Heart right ventricle (tissue), 16 donors: ENCODE results near the gene NMT2. TPM values are rescaled to one million over a fixed set of nuclear protein-coding genes. Genes with fewer than 3 reads are reported as not detected.
A peak's percentile ranks its signal among the peaks of the same experiment; 100 is the strongest.

Experiments used
- ATAC-seq, 8 donors: fragments of 200-7000 bp; cut with Tn5 transposase; one replicate each; pipeline ENCODE4 v1.9.1; 2020; ENCODE audit warnings: mild to moderate bottlenecking in 8 of 8, moderate library complexity in 8 of 8, moderate number of reproducible peaks in 1 of 8
- DNase-seq, 2 donors: peaks; one replicate each; pipeline ENCODE4 v3.0.0-alpha.2; 2020
- H3K27ac ChIP-seq, 10 donors: fragments of 200-600 bp; sonication (generic) in 2 of 10; one replicate each; pipeline versions ENCODE4 v1.5.0 to v1.8.0; 2020 to 2022; ENCODE audit warnings: mild to moderate bottlenecking in 3 of 10
- H3K27me3 ChIP-seq, 7 donors: fragments of 200-600 bp; one replicate each; pipeline ENCODE4 v1.8.0; 2021 to 2022; ENCODE audit warnings: mild to moderate bottlenecking in 2 of 7
- H3K36me3 ChIP-seq, 9 donors: fragments of 200-600 bp; sonication (generic) in 1 of 9; one replicate each; pipeline versions ENCODE4 v1.5.0 to v1.8.0; 2020 to 2022; ENCODE audit warnings: mild to moderate bottlenecking in 2 of 9
- H3K4me1 ChIP-seq, 9 donors: fragments of 200-600 bp; sonication (generic) in 1 of 9; one replicate each; pipeline versions ENCODE4 v1.5.0 to v1.8.0; 2020 to 2022; ENCODE audit warnings: mild to moderate bottlenecking in 4 of 9
- H3K4me3 ChIP-seq, 10 donors: fragments of 200-600 bp; sonication (generic) in 2 of 10; one replicate each; pipeline versions ENCODE4 v1.5.0 to v1.8.0; 2020 to 2022; ENCODE audit warnings: mild to moderate bottlenecking in 7 of 10, moderate library complexity in 2 of 10
- H3K9me3 ChIP-seq, 11 donors: fragments of 200-600 bp in 10 of 11; sonication (generic) in 2 of 11; one replicate each; pipeline versions ENCODE4 v1.5.0 to v1.8.0; 2013 to 2022; ENCODE audit warnings: mild to moderate bottlenecking in 2 of 11, control low read depth in 1 of 11, moderate library complexity in 1 of 11
- CTCF ChIP-seq, 9 donors: fragments of 200-600 bp; sonication (generic) in 2 of 9; IDR thresholded peaks; one replicate each; pipeline versions ENCODE4 v1.5.0 to v1.8.0; 2021 to 2022; ENCODE audit warnings: antibody characterized with exemption in 9 of 9, mild to moderate bottlenecking in 5 of 9, moderate library complexity in 1 of 9
- WGBS, 2 donors: extraction: QIAGEN DNeasy Blood & Tissue Kit; methylation state at CpG; one replicate each; pipeline ENCODE4 v1.1.7; 2013; ENCODE audit warnings: inconsistent platforms in 1 of 2; 5-methylcytosine and 5-hydroxymethylcytosine counted together
- intact Hi-C, 10 donors: fragments of 100-400 bp; cut with DNase I; formaldehyde crosslinking; loops; one replicate each; pipeline versions ENCODE4 v1.11.1 to v1.14.2; 2022
- polyA plus RNA-seq, 2 donors: library from polyadenylated mRNA; stranded (reverse); fragments of 200-250 nt; gene quantifications; one replicate each; pipeline ENCODE4 v1.2.3, GENCODE V29; 2013
- total RNA-seq, 10 donors: library from RNA; stranded (reverse); fragmentation: NEBNext Ultra II Directional in 3 of 10; extraction: Animal tissue kit (Norgen Biotek cat#: 25700) in 3 of 10; gene quantifications; one replicate each; pipeline versions ENCODE4 v1.2.1 to v1.2.4, GENCODE V29; 2021 to 2023
- donor health status: Arrhythmogenic right ventricular cardiomyopathy.
- donor health status: ischemic (EF 13 %, LVEDD 7.1; RV severe dilation, severe dysfunction).
- donor health status: healthy with polysubstance abuse.
- donor health status: DM: no; HTN: yes; CAD: no.
- donor health status: DM: no; HTN: no; CAD: no.
- donor health status: ischemic (EF 25% LVEDD 6.9; RV normal size, moderate dysfunction).
- donor health status: ischemic (EF 25% LVEDD 5.7; RV mildly dilated, moderate dysfunction).
- donor health status: healthy.
- donor health status: DM: yes; HTN: yes; CAD: no.
- donor health status: Ischemic cardiomyopathy.
- donor health status: ischemic (EF 35%, LVEDD 5.7; RV mildly dilated, moderate dysfunction).
- donor health status: nonischemic (EF 11% LVEDD 7.7; RV severe dilation, severe dysfunction).
- donor health status: DM: yes; HTN: yes; CAD: no.
- donor health status: PGD.
- donor health status: ischemic (EF 29% LVEDD 5.4; RV normal size, mild dysfunction).
- donor health status: nonischemic (EF 23%, LVEDD 6.1; RV moderate dilation, normal function).

Gene NMT2
- total and polyA plus RNA-seq, 12 donors, result 6.1 to 14.5 (median 11.6) TPM

GRCh38 chr10:15137636-15138035, 30.9 kb downstream of the NMT2 start:
- TF ChIP-seq CTCF (IDR thresholded peaks at IDR 0.05), result no peak
- intact Hi-C loops, result no loop called here
- H3K36me3 ChIP-seq, result peaks cover 0 to 78% (median 26%) of the 10 kb centered on the region in 9 donors

GRCh38 chr10:15137036-15137359, 31.5 kb downstream of the NMT2 start:
- DNase-seq (no peak), ATAC-seq (no peak)
- H3K27ac ChIP-seq, result no peak overlapping the region
- no peak for TF ChIP-seq CTCF (IDR thresholded peaks at IDR 0.05)
- peaks cover 0 to under 1% (median 0%) of the 10 kb centered on the region in 9 donors for H3K4me1 ChIP-seq
- intact Hi-C loops, result no loop called here
- H3K27me3 ChIP-seq, result no peaks in the 10 kb centered on the region
- no peak overlapping the region for H3K4me3 ChIP-seq
- no peaks in the 10 kb centered on the region for H3K9me3 ChIP-seq
- 81 to 85% methylated on average over 4 of the region's 4 CpGs for whole genome bisulfite sequencing, 2 donors
- peaks cover 0 to 85% (median 31%) of the 10 kb centered on the region in 9 donors for H3K36me3 ChIP-seq

More at GRCh38 chr10:15137636-15138035, 30.9 kb downstream of the NMT2 start:
- ATAC-seq (no peak), DNase-seq (no peak)
- 97 to 100% methylated on average over 1 of the region's 1 CpG for WGBS, 2 donors
- H3K27me3 ChIP-seq, result no peaks in the 10 kb centered on the region
- H3K9me3 ChIP-seq, result no peaks in the 10 kb centered on the region
- no peak overlapping the region for H3K4me3 ChIP-seq
- H3K4me1 ChIP-seq, result peaks cover 0 to 7% (median 0%) of the 10 kb centered on the region in 9 donors
- H3K27ac ChIP-seq, result no peak overlapping the region

- peak overlapping the region in 1 of 10 donors; percentile 15 for H3K27ac ChIP-seq
- DNase-seq, result no peak
- H3K4me3 ChIP-seq, result no peak overlapping the region
- H3K4me1 ChIP-seq, result no peaks in the 10 kb centered on the region
- intact Hi-C loops, result no loop called here
- no peak for TF ChIP-seq CTCF (IDR thresholded peaks at IDR 0.05)
- 85 to 88% methylated on average over 11 of the region's 11 CpGs for WGBS, 2 donors
- no peaks in the 10 kb centered on the region for H3K27me3 ChIP-seq
- no peaks in the 10 kb centered on the region for H3K9me3 ChIP-seq
- no peak for ATAC-seq
- H3K36me3 ChIP-seq, result peaks cover 0 to 88% (median 36%) of the 10 kb centered on the region in 9 donors
Observed at GRCh38 chr10:15136129-15137035, 32.1 kb downstream of the NMT2 start.

- WGBS, 2 donors, result 99% methylated on average over 5 of the region's 5 CpGs
- DNase-seq, result no peak
- no peak overlapping the region for H3K4me3 ChIP-seq
- no peak for TF ChIP-seq CTCF (IDR thresholded peaks at IDR 0.05)
- H3K4me1 ChIP-seq, result no peaks in the 10 kb centered on the region
- intact Hi-C loops, result no loop called here
- no peak for ATAC-seq
- no peaks in the 10 kb centered on the region for H3K27me3 ChIP-seq
- H3K36me3 ChIP-seq, result peaks cover 0 to 96% (median 44%) of the 10 kb centered on the region in 9 donors
- no peaks in the 10 kb centered on the region for H3K9me3 ChIP-seq
- H3K27ac ChIP-seq, result no peak overlapping the region
Observed at GRCh38 chr10:15131330-15131729, 37.2 kb downstream of the NMT2 start.
